Activated T-cell treated with anti-CD3 and anti-CD28 coated beads, Interleukin-2, amount 50 U/mL, for 1 hour (primary cell): ENCODE data around the gene PNPO.

Experiments
- DNase-seq: peaks from one replicate; pipeline ENCODE4 v3.0.0-alpha.2; 2020

Gene PNPO

DNA sequence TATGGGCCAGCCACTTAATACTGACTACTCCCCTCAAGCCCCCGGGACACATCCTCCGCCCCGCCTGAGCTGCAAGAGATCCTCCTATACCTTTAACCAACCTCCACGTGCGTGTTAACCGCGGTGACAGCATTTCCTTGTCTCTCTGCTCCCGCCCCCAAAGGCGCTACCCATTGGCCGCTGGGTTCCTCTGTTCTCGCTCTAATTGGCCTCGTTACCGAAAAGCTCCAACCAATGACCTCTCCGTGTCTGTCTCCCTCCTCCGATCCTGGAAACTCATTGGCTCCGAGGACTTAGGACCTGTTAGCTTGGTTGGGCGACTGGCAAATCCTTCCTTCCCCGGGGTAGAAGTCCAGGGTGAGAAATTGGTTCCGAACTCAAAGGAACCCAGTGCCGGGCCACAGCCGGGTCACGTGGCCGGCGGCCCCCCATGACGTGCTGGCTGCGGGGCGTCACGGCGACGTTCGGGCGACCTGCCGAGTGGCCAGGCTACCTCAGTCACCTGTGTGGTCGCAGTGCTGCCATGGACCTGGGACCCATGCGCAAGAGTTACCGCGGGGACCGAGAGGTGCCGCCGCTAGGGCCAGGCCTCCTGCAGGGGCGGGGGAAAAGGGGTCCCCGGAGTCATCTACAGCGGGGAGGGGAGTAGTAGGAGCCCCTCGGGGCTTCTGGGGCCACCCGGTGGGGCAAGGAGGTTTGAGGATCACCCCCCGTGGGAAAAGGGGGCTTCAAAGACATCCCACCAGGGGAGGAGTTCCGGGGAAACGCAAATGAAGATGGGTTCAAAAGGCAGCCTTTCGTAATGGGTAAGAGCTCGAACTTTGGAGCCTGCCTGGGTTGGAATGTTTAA is at the start of gene PNPO:
PNPO (plus strand) TSS at position 326 of the 850 bp plus-strand sequence; CDS start at position 431, 105 bp downstream.
- DNase-seq, result peak; percentile 86

DNA sequence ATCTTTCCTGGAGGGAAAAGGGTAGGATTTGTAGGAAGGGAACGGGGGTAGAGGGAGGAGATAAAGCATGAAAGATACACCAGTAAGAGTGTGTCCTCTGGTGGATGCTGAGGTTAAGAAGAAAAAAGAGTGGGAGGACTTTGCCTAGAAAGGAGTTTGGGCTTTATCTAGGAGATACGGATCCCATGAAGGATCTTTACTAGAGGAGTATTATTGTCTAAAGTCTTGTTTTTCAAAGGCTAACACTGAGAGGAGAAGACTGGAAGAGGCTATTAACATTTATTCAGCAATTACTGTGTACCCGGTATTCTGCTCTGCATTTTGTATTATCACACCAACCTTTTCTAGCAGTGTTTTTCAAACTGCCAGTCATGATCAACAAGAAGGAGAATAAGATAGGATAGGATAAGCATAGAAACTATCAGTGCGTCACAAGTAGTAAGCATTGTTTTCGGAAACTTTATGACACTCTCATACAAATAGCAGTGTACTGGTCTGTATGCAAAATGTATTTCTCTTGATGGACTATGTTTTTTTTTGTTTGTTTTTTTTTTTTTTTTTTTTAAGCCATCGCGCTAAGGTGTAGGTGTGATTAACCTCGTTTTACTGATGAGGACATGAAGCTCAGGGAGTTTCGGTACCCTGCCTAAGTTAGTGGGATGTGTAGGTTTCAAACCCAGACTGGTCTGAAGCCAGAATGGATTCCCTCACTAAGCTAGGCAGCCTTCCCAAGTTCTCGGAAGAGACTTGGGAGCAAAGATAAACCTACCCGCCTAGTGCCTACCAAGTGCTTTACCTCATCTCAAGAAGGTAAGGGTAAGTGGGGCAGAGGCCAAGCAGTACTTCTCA is 46.6 kb upstream of the PNPO start:
- no peak for DNase-seq

DNA sequence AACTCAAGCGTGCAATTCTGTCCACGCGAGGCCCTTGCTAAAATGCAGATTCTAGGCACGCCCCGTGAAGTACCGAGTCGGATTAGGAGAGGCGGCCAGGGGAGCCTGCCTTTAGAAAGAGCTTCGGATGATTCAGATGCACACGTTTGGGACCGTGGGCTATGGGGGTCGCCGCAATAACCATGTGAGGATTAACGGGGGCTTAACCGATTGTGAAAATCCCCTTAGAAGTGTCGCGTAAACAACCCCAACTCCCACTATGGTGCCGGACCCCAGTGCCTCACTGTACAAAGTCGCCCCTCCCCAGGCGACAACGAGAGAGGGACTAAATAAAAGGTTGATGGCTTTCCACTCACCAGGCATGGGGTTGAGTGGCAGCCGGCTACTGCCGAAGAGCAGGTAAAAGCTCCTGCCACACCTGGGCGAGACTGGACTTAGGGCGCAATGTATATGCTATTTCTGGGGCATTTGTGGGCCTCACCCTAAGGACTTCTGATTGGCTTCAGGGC is 46.0 kb upstream of the PNPO start:
- no peak for DNase-seq

DNA sequence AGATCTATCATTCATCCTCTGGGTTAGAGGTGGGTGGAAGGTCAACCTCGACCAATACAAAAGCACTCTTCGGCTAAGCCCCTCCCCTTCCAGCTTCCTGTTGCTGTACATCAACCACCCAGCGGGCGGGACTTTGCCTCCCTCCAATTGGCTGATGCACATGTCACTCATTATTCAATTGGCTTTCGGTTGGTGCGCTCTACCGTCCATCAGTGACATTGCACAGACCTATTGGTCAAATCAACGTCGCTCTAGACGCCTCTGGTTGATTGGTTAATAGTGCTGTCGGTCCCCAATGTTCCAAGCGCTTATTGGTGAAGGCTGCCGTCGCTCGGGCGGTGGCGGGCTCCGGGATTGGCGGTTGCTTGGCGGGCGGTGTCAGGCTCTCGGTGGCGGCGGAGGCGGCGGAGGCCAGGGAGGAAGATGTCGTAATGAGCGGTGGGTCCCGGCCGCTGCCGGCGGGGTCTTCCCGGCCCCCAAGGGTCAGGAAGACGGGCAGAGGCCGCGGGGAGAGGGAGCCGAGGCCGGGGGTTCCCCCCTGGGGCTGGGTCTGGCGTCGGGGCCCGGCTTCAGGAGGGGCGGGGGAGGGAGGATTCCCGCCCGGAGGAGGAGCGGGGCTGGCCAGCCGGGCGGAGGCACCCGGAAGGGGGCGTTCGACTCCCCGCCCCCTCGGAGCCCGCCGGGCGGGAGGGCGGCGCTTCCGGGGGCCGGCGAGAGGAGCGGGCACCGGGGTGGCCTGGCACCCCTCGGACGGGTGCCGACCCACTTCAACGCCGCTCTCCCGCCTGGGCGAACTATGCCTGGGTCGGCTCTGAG is 45.3 kb upstream of the PNPO start, which contains the start of gene SP2:
SP2 (plus strand) TSS at position 381 of the 816 bp plus-strand sequence; CDS start at position 432, 51 bp downstream.
- DNase-seq, result peak; percentile 99

DNA sequence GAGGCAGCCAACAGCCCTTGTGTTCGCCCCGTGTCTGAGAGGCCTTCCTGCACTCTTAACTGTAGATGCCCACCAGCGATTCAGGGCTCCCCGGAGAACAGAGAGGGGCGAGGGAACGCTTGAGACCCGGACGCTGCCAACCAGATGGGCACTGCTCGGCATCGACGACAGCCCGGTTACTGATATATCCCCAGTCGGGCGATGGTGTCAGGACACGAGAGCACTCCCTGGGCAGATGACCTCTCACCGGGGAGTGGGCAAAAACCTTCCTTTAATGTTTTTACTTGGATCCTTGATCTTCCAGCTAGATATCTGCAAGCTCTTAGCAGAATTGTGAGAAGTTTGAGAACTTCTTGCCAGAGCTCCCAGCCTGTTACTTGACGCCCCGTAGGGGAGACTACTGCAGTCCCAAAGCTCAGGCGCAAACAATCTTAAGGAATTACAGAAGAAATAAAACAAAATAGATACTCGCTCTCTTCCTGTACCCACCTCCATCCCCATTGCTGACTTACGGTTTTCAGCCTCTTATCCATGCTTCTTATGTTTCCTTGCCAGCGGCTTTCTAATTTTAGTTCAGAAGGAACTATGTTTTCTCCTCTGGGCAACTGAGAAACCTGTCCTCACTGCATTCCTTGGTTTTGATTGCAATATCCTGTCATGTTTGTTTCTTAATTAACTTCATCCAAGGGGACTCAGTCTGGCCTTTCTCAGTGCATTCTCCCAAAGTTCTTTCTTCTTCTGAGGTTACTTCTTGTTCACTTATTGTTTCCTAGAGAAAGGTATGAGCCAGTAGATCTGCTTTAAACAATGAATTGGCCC is 44.5 kb upstream of the PNPO start:
- DNase-seq, result no peak

DNA sequence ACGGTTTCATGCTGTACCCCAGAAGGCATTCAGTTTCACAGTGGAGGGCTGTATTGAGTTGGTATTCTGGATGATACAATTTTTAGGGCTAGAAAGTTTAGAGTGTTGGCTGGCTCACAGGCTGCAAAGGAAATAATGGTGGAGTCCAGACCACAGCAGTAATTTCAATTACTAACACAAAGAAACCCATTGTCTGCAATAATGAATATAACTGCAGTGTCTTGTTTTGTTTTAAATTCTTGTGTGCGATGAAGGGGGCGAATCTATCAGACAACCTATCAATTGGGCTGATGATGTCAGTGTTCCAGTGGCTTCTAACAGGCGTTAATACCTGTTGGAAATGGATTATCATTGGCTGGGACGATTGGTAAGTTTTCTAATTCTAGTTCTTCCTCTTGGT is 43.8 kb upstream of the PNPO start:
- no peak for DNase-seq

DNA sequence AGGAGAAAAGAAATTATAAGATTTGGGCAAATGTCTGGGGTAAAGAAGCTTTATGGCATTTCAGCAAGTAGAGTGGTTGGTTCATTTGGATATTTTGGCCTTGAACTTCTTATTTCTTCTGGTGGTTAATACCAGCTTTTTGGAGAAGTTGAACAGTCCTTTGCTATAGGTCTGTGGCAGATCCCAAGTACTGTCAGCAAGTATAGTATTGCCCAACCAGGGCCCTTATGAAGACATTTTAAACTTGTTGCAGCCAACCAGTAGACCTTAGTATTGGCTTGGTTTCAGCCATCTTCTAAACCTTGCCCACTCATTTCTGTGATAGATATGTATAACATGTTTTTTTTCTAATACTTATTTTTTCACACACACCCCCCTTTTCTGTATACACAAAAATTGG is 43.1 kb upstream of the PNPO start:
- no peak for DNase-seq

DNA sequence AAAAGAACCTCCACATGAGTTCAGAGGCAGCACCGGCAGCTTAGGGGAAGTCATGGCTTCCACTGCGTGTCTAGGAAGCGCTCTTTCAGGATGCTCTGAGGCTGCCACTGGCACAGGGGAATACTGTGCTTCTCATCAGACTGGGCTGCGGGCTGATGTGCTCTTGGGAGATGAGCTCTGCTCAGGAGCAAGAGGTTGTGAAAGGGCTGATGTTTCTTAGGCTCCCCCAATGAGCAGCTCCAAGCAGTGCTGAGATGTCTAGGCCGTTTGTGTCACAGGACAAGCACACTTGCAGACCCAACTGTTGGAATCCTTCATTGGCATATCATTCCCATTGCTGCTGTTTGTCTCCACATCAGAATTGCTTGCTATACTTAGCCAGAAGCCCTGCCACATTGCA is 41.7 kb upstream of the PNPO start:
- no peak for DNase-seq

DNA sequence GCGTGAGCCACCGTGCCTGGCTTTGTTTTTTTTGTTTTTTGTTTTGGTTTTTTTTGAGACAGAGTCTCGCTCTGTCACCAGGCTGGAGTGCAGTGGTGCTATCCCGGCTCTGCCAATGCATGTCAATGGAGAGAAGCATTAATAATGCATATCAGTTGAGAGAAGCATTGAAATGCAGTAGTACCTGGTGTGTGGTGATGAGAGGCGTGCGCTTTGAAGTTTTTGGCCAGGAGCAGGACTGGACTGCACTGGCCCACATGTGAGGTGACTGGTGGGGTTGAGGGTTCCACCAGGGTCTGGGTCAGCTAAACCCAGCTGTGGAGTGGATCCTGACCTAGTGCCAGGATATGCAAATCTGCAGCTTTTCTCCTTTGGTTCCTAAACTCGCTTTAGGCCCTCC is 39.9 kb upstream of the PNPO start:
- DNase-seq, result no peak

DNA sequence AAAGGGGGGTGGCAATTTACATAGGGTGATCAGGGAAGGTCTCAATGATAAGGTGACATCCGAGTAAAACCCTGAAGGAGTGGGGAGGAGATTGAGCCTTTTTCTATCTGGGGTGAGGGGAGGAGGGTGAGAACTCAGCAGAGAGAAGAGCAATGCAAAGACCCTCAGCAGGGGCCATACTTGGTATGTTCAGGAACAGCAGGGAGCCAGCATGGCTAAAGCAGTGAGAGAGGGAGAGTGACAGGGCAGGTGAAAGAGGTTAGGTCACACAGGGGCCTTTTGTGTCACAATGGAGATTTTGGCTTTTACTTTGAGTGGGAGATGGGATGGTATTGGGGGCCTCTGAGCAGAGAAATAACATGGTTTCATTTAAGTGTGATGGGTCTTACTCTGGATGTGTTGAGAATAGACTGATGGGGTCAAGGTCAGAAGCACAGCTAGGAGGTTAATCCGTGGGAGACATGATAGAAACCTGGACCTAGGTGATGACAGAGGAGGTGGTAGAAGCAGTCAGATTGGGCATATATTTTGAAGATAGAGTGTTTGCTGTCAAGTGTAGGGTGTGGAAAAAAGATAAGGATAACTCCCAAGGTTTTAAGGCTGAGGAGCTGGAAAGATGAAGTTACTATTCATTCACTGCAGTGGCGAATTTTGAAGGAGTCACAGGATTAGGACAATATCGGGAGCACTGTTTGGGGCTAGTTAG is 39.2 kb upstream of the PNPO start:
- no peak for DNase-seq

DNA sequence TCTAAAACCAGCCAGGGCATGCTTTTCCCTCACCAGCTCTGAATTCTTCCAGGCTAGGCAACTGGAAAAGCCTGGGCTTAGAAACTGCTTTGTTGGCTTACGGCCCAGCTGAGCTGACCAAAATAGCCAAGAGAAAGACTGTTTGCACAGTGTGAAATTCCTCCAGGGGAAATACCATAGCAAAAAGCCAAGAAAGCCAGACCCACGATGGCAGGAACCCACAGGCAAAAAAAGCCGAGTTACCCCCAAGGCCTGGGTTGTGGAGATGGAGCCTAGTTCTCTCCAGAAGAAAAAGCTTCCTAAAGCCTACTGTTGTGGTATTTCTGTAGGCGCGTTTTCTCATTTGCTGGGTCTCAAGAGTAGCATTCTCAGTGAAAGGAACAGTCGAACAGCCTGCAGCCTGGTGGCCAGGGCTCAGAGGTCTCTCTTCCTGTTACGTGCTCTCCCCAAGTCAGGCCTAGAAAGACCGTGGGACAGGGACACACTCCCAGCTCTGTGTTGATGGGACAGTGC is 36.1 kb upstream of the PNPO start:
- DNase-seq, result no peak

DNA sequence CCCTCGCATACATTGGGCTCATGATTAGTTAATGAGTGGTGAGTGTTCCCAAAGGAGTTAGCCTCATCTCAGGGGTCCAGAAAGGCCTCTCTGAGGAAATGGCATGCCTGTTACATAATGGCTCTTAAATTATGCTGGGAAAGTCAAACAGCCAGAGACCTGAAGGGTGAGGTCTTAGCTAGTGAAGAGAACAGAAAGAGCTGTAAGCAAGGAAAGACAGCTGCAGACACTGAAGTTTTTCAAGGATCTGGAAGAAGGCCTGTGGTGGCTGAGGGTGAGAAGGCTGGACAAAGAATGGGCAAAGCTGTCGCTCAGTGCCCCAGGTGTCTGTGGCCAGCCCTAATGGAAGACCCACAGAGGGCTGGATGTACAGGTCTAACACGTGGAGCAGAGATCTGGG is 34.9 kb upstream of the PNPO start:
- no peak for DNase-seq

DNA sequence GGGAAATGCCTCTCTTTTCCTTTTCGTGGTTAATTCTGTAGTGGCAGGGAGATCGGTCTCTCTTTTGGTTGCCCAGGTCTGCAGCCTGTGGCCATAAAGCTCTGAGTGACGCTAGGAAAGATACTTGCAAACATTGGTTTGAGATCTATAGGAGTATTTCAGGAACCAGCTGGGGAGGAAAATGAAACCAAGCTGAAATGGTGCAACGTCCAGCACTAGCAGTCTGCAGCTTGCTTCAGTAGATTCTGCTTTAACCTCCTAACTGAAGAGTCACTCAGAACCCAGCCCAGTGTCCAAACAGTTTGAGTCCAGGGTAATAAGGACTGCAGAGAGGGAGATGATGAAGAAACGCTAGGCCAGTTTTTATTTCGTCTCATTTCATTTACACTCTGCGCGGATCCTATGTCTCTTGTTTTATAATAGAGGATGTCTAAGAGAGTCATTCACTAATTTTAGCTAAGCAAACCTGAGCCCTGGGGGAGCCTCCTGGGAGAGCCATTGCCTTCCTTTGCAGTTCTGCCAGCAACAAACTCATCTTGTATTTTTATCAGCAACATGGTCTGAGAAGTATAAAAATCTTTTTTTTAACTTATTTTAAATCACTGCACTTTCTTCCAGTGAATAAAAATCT is 33.3 kb upstream of the PNPO start:
- DNase-seq, result no peak

DNA sequence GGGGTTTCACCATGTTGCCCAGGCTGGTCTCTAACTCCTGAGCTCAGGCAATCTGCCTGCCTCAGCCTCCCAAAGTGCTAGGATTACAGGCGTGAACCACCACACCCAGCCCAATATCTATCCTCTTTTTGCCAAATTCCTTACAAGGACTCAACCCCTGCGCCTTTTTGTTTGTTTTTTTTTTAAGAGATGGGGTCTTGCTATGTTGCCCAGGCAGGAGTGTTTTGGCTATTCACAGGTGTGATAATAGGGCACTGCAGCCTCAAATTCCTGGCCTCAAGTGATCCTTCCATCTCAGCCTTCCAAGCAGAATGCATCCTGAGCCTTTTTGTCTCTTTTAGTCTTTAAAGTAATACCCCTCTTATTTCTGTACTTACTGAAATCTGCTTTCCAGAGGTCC is 28.3 kb upstream of the PNPO start:
- DNase-seq, result no peak

DNA sequence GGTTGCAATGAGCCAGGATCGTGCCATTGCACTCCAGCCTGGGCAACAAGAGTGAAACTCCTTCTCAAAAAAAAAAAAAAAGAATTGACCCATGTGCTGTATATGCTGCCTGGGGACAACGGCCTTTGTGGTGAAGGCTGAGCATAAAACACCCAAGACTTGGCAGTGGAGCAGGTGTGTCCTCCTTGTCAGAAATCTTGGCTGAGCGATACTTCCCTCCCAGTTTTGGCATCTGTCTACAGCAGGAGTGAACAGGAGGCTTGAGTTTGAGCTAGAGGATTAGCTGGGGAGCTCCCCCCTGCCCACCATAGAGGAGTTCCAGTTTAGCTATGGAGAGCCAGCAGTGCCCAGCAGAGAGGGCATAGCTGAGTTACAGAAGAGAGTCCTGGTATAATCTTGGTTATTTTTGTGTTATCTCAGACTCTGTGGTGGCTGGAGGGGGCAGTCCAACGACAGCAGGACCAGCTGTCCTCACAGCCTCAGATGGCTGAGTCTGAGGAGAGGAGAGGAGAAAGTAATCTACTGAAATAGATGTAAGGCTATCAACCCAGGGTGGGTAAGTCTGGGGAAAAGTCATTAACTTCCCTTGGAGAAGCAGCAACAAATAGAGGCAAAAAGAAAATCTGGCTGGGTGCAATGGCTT is 26.9 kb upstream of the PNPO start:
- no peak for DNase-seq

DNA sequence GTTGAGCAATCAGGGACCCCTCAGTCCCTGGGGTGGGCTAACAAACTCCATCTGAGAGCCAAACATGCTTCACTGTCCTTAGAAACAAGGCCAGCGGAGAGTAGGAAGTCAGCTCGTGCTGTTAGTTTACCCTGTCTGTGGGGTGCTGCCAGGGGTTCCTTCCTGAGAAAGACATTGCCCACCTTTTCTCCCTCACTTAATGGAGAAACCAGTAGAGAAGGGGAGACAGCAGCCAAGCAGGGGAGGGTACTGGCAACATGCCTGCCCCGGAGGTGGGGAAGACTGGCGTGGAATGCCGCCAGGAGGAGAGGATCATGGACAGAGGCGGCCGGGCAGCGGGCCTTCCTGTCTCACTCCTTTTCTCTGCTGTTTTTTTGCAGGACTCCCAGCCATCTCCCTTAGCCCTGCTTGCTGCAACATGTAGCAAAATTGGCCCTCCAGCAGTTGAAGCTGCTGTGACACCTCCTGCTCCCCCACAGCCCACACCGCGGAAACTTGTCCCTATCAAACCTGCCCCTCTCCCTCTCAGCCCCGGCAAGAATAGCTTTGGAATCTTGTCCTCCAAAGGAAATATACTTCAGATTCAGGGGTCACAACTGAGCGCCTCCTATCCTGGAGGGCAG is 25.5 kb upstream of the PNPO start:
- no peak for DNase-seq

DNA sequence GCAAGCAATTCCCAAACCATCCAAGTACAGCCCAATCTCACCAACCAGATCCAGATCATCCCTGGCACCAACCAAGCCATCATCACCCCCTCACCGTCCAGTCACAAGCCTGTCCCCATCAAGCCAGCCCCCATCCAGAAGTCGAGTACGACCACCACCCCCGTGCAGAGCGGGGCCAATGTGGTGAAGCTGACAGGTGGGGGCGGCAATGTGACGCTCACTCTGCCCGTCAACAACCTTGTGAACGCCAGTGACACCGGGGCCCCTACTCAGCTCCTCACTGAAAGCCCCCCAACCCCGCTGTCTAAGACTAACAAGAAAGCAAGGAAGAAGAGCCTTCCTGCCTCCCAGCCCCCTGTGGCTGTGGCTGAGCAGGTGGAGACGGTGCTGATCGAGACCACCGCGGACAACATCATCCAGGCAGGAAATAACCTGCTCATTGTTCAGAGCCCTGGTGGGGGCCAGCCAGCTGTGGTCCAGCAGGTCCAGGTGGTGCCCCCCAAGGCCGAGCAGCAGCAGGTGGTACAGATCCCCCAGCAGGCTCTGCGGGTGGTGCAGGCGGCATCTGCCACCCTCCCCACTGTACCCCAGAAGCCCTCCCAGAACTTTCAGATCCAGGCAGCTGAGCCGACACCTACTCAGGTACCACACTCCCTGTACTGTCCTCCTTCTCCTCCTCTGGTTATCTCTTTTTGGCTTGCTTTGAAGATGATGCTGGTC is 24.7 kb upstream of the PNPO start:
- no peak for DNase-seq

DNA sequence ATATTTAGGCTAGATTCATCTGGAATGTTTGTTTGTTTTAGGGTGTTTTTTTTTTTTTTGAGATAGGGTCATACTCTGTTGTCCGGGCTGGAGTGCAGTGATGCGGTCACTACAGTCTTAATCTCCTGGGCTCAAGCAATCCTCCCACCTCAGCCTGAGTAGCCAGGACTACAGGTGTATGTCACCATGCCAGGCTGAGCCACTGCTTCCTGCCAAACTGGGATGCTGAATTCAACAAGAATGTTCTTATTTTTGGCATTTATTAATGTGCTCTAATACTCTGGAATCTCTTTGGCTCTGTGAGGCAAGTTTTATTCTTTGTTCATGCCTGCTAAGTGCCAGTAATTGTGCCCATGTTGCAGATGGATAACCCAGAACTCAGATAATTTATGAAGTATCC is 23.8 kb upstream of the PNPO start:
- no peak for DNase-seq

DNA sequence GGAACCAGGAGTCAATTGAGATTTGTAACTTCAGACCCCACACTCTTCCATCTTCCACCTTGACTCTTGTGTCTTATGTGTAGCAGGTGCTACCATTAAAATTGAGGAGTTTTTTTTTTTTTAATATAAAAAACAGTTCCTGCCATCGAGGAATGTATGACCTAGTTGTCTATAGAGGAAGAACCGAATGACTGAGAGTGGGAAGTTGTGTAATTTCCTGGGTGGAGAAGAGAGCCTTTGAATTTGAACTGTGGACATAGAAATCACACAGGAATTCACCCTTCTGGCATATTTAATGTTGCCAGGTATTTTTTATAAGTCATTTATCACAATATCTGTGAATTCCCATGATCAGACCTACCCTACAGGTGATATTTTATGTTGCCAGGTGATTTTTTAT is 23.4 kb upstream of the PNPO start:
- no peak for DNase-seq
